A549 (cell line): ENCODE results near the gene COX10.

ENCODE experiments used
- CEBPB ChIP-seq, 2 experiments: fragments of >200 bp in 1 of 2; sonication (Bioruptor Twin) in 1 of 2; formaldehyde crosslinking in 1 of 2; IDR thresholded peaks; 2 replicates each; pipeline ENCODE4 v1.6.1; 2012 to 2016
- TF ChIP-seq, protein P1 (sequence below): fragments of >200 bp; sonication (Bioruptor Twin); formaldehyde crosslinking; IDR thresholded peaks from 3 replicates; pipeline ENCODE4 v1.5.1; 2016

GRCh38 chr17:14101976-14102375, 32.7 kb downstream of the COX10 start:
- TF ChIP-seq, protein P1, sequence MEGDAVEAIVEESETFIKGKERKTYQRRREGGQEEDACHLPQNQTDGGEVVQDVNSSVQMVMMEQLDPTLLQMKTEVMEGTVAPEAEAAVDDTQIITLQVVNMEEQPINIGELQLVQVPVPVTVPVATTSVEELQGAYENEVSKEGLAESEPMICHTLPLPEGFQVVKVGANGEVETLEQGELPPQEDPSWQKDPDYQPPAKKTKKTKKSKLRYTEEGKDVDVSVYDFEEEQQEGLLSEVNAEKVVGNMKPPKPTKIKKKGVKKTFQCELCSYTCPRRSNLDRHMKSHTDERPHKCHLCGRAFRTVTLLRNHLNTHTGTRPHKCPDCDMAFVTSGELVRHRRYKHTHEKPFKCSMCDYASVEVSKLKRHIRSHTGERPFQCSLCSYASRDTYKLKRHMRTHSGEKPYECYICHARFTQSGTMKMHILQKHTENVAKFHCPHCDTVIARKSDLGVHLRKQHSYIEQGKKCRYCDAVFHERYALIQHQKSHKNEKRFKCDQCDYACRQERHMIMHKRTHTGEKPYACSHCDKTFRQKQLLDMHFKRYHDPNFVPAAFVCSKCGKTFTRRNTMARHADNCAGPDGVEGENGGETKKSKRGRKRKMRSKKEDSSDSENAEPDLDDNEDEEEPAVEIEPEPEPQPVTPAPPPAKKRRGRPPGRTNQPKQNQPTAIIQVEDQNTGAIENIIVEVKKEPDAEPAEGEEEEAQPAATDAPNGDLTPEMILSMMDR: no peak
- no peak for TF ChIP-seq CEBPB (IDR thresholded peaks at IDR 0.05)
